ENCODE measurements around the gene C2orf81. TPM values are rescaled to one million over a fixed set of nuclear protein-coding genes. Genes with fewer than 3 reads are reported as not detected.

Gene C2orf81
- total and polyA plus RNA-seq, 2 of the 4 experiments (the other 2 are of a cell fraction), result 0.18 to 0.74 TPM

DNA sequence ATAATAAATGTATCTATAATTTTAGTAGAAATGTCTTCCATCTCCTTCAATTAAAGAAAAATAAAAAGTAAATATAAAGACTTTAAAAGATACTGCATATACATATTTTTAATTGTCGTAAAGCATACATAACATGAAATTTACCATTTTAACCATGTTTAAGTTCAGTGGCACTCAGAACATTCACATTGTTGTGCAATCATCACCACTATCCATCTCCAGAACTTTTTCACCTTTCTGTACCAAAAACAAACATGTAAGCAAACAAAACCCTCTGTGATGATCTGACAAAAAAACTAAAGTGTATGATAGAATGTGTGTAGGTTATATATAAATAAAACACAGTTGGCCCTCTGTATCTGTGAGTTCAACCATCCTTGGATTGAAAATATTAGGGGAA is 27.9 kb downstream of the C2orf81 start:
- no peak overlapping the region for H2BK20ac ChIP-seq (ENCODE audit: low read depth, low read length)
- dilution Hi-C loops (cut with HindIII; ENCODE audit: low sequenced_read_pairs, unreplicated experiment) (no loop called here), in situ Hi-C loops (cut with MboI; ENCODE audit: low sequenced_read_pairs) (no loop called here), intact Hi-C loops (cut with micrococcal nuclease) (loop anchor here (5.0 to 10.0 kb wide), 2 partner anchors 61 to 469 kb away; partner anchors contain the start of gene DGUOK)
- CTCF ChIA-PET, result no interaction called here
- H3K79me1 ChIP-seq (ENCODE audit: low read depth in 1 of 2, low read length in 2 of 2), result peaks cover 12 to 29% of the 10 kb centered on the region in 2 experiments; a peak in 3 of 4 replicates
- no peaks in the 10 kb centered on the region for H3K9me3 ChIP-seq (ENCODE audit: control insufficient read depth, insufficient read depth, low read length)
- peaks cover 15% of the 10 kb centered on the region for H3K9me1 ChIP-seq (ENCODE audit: insufficient read depth, low read length)
- peaks cover 2% of the 10 kb centered on the region; the same call in 1 of the 2 replicates for H3K4me1 ChIP-seq (ENCODE audit: control insufficient read depth, insufficient read depth, low read length)
- H3K27me3 ChIP-seq (ENCODE audit: control insufficient read depth, insufficient read depth, low read length), result peaks cover 4% of the 10 kb centered on the region
- ATAC-seq (ENCODE audit: low read depth) (no peak), DNase-seq (no peak)
- no CpG with 5 or more reads among the region's 1 CpG for WGBS, 2 experiments (ENCODE audit: extremely low coverage in 2 of 2, insufficient read length in 1 of 2)
- H3K23ac ChIP-seq (ENCODE audit: low read depth, low read length), result no peak overlapping the region
- H3K4me3 ChIP-seq (ENCODE audit: insufficient read depth, low read depth, low read length), result no peak overlapping the region
- no peak overlapping the region for H3K27ac ChIP-seq (ENCODE audit: insufficient read depth, low read length)
- H2BK120ac ChIP-seq (ENCODE audit: low read depth, low read length), result no peak overlapping the region
- no peak overlapping the region for H2AK9ac ChIP-seq (replicated peaks; ENCODE audit: low read depth, low read length, poor library complexity)
- H3K14ac ChIP-seq (replicated peaks; ENCODE audit: low read depth, low read length), result no peak overlapping the region
- H3K9ac ChIP-seq (ENCODE audit: low read depth, low read length), result no peak overlapping the region
- H4K20me1 ChIP-seq (ENCODE audit: insufficient read depth, low read length), result peaks cover 13% of the 10 kb centered on the region; the same call in 1 of the 2 replicates
- BruUV-seq (replicated peaks), result no TSS peak
- POLR2A ChIA-PET (ENCODE audit: unreplicated experiment), result no interaction called here
- H4K8ac ChIP-seq (ENCODE audit: low read depth in 2 of 2, low read length in 2 of 2), result no peak overlapping the region
- no peak overlapping the region for H2BK15ac ChIP-seq (ENCODE audit: low read depth, low read length)
- no peaks in the 10 kb centered on the region for H3K36me3 ChIP-seq (ENCODE audit: control insufficient read depth, insufficient read depth, low read length)
- H2AFZ ChIP-seq (replicated peaks; ENCODE audit: low read length, poor library complexity), result no peak overlapping the region
- no peak overlapping the region for H3K4me2 ChIP-seq (ENCODE audit: low read depth, low read length)
- no peak overlapping the region for H4K91ac ChIP-seq (ENCODE audit: insufficient read depth, low read depth, low read length)
- no peak for TF ChIP-seq SMC3 (IDR thresholded peaks at IDR 0.05; ENCODE audit: low read depth, low read length)
- TF ChIP-seq RCOR1 (IDR thresholded peaks at IDR 0.05; ENCODE audit: insufficient replicate concordance, low read length), result no peak
- peak; percentile 71 for TF ChIP-seq CEBPB (IDR thresholded peaks at IDR 0.05; ENCODE audit: low read depth, low read length)
- TF ChIP-seq, protein P1, sequence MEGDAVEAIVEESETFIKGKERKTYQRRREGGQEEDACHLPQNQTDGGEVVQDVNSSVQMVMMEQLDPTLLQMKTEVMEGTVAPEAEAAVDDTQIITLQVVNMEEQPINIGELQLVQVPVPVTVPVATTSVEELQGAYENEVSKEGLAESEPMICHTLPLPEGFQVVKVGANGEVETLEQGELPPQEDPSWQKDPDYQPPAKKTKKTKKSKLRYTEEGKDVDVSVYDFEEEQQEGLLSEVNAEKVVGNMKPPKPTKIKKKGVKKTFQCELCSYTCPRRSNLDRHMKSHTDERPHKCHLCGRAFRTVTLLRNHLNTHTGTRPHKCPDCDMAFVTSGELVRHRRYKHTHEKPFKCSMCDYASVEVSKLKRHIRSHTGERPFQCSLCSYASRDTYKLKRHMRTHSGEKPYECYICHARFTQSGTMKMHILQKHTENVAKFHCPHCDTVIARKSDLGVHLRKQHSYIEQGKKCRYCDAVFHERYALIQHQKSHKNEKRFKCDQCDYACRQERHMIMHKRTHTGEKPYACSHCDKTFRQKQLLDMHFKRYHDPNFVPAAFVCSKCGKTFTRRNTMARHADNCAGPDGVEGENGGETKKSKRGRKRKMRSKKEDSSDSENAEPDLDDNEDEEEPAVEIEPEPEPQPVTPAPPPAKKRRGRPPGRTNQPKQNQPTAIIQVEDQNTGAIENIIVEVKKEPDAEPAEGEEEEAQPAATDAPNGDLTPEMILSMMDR (conservative IDR thresholded peaks at IDR 0.05; ENCODE audit: low read depth, low read length), result no peak
- TF ChIP-seq FOS (IDR thresholded peaks at IDR 0.05; ENCODE audit: low read depth, low read length), result no peak
- no peak for TF ChIP-seq MXI1 (IDR thresholded peaks at IDR 0.05; ENCODE audit: borderline replicate concordance, low read depth, low read length)
- no peak for TF ChIP-seq NFE2L2 (IDR thresholded peaks at IDR 0.05; ENCODE audit: low read depth, low read length)
- TF ChIP-seq, protein P2, sequence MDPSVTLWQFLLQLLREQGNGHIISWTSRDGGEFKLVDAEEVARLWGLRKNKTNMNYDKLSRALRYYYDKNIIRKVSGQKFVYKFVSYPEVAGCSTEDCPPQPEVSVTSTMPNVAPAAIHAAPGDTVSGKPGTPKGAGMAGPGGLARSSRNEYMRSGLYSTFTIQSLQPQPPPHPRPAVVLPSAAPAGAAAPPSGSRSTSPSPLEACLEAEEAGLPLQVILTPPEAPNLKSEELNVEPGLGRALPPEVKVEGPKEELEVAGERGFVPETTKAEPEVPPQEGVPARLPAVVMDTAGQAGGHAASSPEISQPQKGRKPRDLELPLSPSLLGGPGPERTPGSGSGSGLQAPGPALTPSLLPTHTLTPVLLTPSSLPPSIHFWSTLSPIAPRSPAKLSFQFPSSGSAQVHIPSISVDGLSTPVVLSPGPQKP (IDR thresholded peaks at IDR 0.05; ENCODE audit: borderline replicate concordance, low read depth, low read length), result no peak
- H2BK5ac ChIP-seq (ENCODE audit: low read depth, low read length, poor library complexity, severe bottlenecking), result no peak overlapping the region
- no peak overlapping the region for H2AK5ac ChIP-seq (ENCODE audit: low read depth, low read length)
- H3K18ac ChIP-seq (ENCODE audit: low read depth, low read length), result no peak overlapping the region
- no peak overlapping the region for H3K56ac ChIP-seq (ENCODE audit: extremely low read depth, insufficient read depth, low read length)
- H3K4ac ChIP-seq (ENCODE audit: low read depth, low read length), result no peak overlapping the region
- no peak overlapping the region for H4K5ac ChIP-seq (ENCODE audit: low read depth, low read length)

All from IMR-90 (cell line).